ENCODE measurements around the gene CELF4.

GRCh38 chr18:37608876-37609275 lies 43.3 kb upstream of the CELF4 start:
- TF ChIP-seq CTCF (IDR thresholded peaks at IDR 0.05; ENCODE audit: extremely low read depth in 1 of 2, insufficient read depth in 1 of 2, low read depth in 1 of 2, low read length in 2 of 2) (no peak), EZH2 (IDR thresholded peaks at IDR 0.05; ENCODE audit: borderline replicate concordance, low read depth, low read length, severe bottlenecking) (no peak), POLR2A (IDR thresholded peaks at IDR 0.05; ENCODE audit: low read depth, low read length) (no peak), GATA2 (IDR thresholded peaks at IDR 0.05; ENCODE audit: insufficient read depth, insufficient read length, low read depth, low read length) (no peak), MYC (IDR thresholded peaks at IDR 0.05; ENCODE audit: low read depth, low read length) (no peak), POLR2AphosphoS5 (IDR thresholded peaks at IDR 0.05; ENCODE audit: insufficient read depth, low read depth, low read length) (no peak), FOS (IDR thresholded peaks at IDR 0.05; ENCODE audit: borderline replicate concordance, insufficient read depth, low read length) (no peak)
